ENCODE measurements around the gene ZNF592. TPM values are rescaled to one million over a fixed set of nuclear protein-coding genes. Genes with fewer than 3 reads are reported as not detected.

Gene ZNF592
- total and polyA plus RNA-seq, 9 of the 15 experiments (the other 6 are each of a cell fraction or from before 2014, with no cell fraction given): 0.88 to 23.8 (median 7.4) TPM

DNA sequence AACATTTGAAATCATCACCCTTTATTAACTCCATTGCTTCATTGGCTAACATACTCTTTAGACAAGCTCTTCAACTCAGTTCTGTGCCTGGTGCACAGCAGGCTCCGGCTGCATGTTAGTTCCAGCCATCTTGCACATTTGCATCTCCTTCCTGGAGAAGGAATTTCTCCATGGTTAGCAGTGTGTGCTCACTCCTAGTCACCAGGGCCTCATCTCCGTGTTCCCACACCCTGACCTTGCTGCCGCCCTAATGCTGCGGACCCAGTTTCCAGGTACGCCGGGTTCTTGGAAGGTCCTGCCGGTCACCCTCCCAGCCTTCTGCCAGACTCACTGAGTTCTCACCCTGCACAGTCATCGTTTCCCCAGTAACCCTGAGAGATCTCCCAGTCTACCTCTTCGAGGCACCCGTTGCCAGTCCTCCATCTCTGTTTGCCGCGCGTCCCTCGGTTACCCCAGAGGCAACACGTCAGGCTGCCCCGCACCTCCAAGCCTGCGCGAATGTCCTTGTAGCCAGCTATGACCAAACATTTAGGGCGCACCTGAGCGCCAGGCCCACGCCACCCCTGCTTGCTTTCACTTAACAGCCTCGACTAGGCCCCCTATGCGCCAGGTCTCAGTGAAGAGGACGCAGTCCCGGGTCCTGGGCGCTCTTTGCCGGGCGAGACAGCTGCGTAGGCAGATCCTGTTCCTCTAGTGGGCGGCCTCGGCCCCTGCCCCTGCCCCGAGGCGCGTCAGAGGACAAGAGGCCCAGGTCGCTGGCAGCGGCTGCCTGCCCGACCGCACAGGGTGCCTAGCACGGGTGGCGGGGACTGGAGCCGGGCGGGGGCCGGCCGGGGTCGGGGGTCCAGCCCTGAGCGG, 747 bp upstream of the ZNF592 start (continued):
- TF ChIP-seq HNRNPH1 (optimal IDR thresholded peaks at IDR 0.05; ENCODE audit: low read depth, low read length): no peak
- TF ChIP-seq MAZ (CRISPR knock-in tag; conservative IDR thresholded peaks at IDR 0.05 in 1 of 2, IDR thresholded peaks at IDR 0.05 in 1 of 2): peak; percentile 4 to 59; a peak in 3 of 4 replicates
- TF ChIP-seq ZNF184 (CRISPR knock-in tag; IDR thresholded peaks at IDR 0.05): no peak
- TF ChIP-seq RERE (CRISPR knock-in tag; IDR thresholded peaks at IDR 0.05; ENCODE audit: borderline replicate concordance): no peak
- TF ChIP-seq EHMT2 (IDR thresholded peaks at IDR 0.05): no peak
- TF ChIP-seq, protein P1, sequence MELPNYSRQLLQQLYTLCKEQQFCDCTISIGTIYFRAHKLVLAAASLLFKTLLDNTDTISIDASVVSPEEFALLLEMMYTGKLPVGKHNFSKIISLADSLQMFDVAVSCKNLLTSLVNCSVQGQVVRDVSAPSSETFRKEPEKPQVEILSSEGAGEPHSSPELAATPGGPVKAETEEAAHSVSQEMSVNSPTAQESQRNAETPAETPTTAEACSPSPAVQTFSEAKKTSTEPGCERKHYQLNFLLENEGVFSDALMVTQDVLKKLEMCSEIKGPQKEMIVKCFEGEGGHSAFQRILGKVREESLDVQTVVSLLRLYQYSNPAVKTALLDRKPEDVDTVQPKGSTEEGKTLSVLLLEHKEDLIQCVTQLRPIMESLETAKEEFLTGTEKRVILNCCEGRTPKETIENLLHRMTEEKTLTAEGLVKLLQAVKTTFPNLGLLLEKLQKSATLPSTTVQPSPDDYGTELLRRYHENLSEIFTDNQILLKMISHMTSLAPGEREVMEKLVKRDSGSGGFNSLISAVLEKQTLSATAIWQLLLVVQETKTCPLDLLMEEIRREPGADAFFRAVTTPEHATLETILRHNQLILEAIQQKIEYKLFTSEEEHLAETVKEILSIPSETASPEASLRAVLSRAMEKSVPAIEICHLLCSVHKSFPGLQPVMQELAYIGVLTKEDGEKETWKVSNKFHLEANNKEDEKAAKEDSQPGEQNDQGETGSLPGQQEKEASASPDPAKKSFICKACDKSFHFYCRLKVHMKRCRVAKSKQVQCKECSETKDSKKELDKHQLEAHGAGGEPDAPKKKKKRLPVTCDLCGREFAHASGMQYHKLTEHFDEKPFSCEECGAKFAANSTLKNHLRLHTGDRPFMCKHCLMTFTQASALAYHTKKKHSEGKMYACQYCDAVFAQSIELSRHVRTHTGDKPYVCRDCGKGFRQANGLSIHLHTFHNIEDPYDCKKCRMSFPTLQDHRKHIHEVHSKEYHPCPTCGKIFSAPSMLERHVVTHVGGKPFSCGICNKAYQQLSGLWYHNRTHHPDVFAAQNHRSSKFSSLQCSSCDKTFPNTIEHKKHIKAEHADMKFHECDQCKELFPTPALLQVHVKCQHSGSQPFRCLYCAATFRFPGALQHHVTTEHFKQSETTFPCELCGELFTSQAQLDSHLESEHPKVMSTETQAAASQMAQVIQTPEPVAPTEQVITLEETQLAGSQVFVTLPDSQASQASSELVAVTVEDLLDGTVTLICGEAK (IDR thresholded peaks at IDR 0.05): 0 out of 2 replicates have a peak, but pooled peaks have one; percentile 47
- TF ChIP-seq, protein P1 (CRISPR knock-in tag; IDR thresholded peaks at IDR 0.05): no peak
- TF ChIP-seq ZNF280B (CRISPR knock-in tag; IDR thresholded peaks at IDR 0.05): no peak

Measured in K562 (cell line).